PC-3 (cell line): ENCODE data around the gene SNED1. TPM values are rescaled to one million over a fixed set of nuclear protein-coding genes. Genes with fewer than 3 reads are reported as not detected.

Source experiments
- ATAC-seq: fragments of 200-7000 bp; cut with Tn5 transposase; 2 replicates; pipeline ENCODE4 v1.9.1; 2020; ENCODE audit warnings: mild to moderate bottlenecking, moderate library complexity
- BruUV-seq: library from RNA; stranded (reverse); fragments of 400-500 nt; replicated peaks from 2 replicates; lab custom pipeline; 2021; lab: Mats Ljungman, UMichigan
- CTCF ChIA-PET: fragments of 300-600 bp; sonication (Branson Sonifier 250); formaldehyde crosslinking; loops from one replicate; lab custom pipeline; 2022; ENCODE audit warnings: antibody characterized with exemption; lab: Charles Lee
- POLR2A ChIA-PET: fragments of 300-600 bp; sonication (Branson Sonifier 250); formaldehyde crosslinking; loops from one replicate; lab custom pipeline; 2022; ENCODE audit warnings: antibody characterized with exemption; ENCODE audit not compliant: unreplicated experiment; lab: Charles Lee
- DNase-seq: peaks from one replicate; pipeline ENCODE4 v3.0.0-alpha.2; 2015
- H2AFZ ChIP-seq: fragments of 300-600 bp; sonication (generic); 2 replicates; pipeline ENCODE4 v1.6.0; 2016; ENCODE audit warnings: antibody characterized with exemption, low read length
- H3F3A ChIP-seq: fragments of 300-600 bp; sonication (generic); one replicate; pipeline ENCODE4 v1.6.0; 2017; ENCODE audit warnings: antibody characterized with exemption, low read length, control low read depth, mild to moderate bottlenecking; ENCODE audit not compliant: unreplicated experiment
- H3K27ac ChIP-seq: fragments of 300-600 bp; sonication (generic); 2 replicates; pipeline ENCODE4 v1.5.1; 2016; ENCODE audit warnings: mild to moderate bottlenecking, low read length
- H3K27me3 ChIP-seq: fragments of 300-600 bp; sonication (generic); 2 replicates; pipeline ENCODE4 v1.6.1; 2016; ENCODE audit warnings: low read length, mixed read lengths
- H3K36me3 ChIP-seq: fragments of 300-600 bp; sonication (generic); 2 replicates; pipeline ENCODE4 v1.6.1; 2016; ENCODE audit warnings: low read depth, mixed run types, low read length, mixed read lengths
- H3K4me1 ChIP-seq: fragments of 300-600 bp; sonication (generic); 2 replicates; pipeline ENCODE4 v1.5.1; 2016; ENCODE audit warnings: low read length; ENCODE audit not compliant: insufficient read depth
- H3K4me2 ChIP-seq: fragments of 300-600 bp; sonication (generic); 2 replicates; pipeline ENCODE4 v1.6.0; 2016; ENCODE audit warnings: low read length
- H3K4me3 ChIP-seq: fragments of 300-600 bp; sonication (generic); 2 replicates; pipeline ENCODE4 v1.5.1; 2016; ENCODE audit warnings: mild to moderate bottlenecking, low read length, mixed read lengths
- H3K79me2 ChIP-seq: fragments of 300-600 bp; sonication (generic); 2 replicates; pipeline ENCODE4 v1.6.1; 2017; ENCODE audit warnings: low read length, mixed read lengths
- H3K9ac ChIP-seq: fragments of 300-600 bp; sonication (generic); 2 replicates; pipeline ENCODE4 v1.6.0; 2016; ENCODE audit warnings: mild to moderate bottlenecking, low read length
- H3K9me2 ChIP-seq: fragments of 300-600 bp; sonication (generic); replicated peaks from 2 replicates; pipeline ENCODE4 v1.6.1; 2016; ENCODE audit warnings: mixed run types, low read length, mixed read lengths
- H3K9me3 ChIP-seq: fragments of 300-600 bp; sonication (generic); 2 replicates; pipeline ENCODE4 v1.6.1; 2016; ENCODE audit warnings: low read length, mixed read lengths
- H4K20me1 ChIP-seq: fragments of 300-600 bp; sonication (generic); 2 replicates; pipeline ENCODE4 v1.6.1; 2016; ENCODE audit warnings: low read length, mixed read lengths
- EZH2 ChIP-seq: fragments of 300-600 bp; sonication (generic); IDR thresholded peaks from one replicate; pipeline ENCODE4 v1.6.1; 2017; ENCODE audit warnings: antibody characterized with exemption, mild to moderate bottlenecking, low read length; ENCODE audit not compliant: unreplicated experiment
- EZH2phosphoT487 ChIP-seq: fragments of 300-600 bp; sonication (generic); IDR thresholded peaks from 2 replicates; pipeline ENCODE4 v1.6.1; 2018; ENCODE audit warnings: mild to moderate bottlenecking, antibody characterized with exemption, low read length, borderline replicate concordance
- intact Hi-C: fragments of 100-400 bp; cut with micrococcal nuclease; formaldehyde crosslinking; loops from 2 replicates; pipeline ENCODE4 v1.9.0; 2023
- total RNA-seq: library from RNA; depleted of rRNA; stranded (reverse); fragments of >200 nt; gene quantifications from 2 replicates; pipeline ENCODE4 v1.2.3, GENCODE V29; 2014
- TF ChIP-seq, protein P1 (sequence below): fragments of 300-600 bp; sonication (generic); conservative IDR thresholded peaks from 2 replicates; pipeline ENCODE4 v1.5.1; 2017; ENCODE audit warnings: antibody characterized with exemption, low read depth, mild to moderate bottlenecking, low read length

Gene SNED1
- total RNA-seq, 1 experiment from 2014 or later = 0.66 TPM

DNA sequence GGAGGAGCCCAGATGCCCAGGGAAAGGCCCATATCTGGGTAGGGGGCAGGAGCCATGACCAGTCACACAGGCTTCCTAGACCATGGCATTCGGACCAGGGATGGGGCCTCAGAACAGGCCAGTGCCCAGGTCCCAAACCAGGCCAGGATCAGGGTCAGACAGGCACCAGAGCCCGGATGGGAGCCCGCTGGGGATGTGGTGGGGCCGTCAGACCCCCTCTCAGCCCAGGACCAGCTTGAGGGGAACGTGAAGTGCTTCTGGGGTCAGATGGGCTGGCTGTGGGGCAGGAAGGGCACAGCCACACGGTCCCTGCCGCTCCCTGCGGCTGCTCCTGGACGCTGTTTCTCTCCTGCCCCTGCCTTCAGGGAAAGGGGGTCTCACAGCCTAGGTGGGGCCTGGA lies 39.1 kb downstream of the SNED1 start:
- Histone ChIP-seq H3K79me2 (no peaks in the 10 kb centered on the region), H3K27ac (no peak overlapping the region), H4K20me1 (no peaks in the 10 kb centered on the region), H2AFZ (no peak overlapping the region), H3K4me3 (no peak overlapping the region), H3K36me3 (no peaks in the 10 kb centered on the region), H3K4me1 (peaks cover 9% of the 10 kb centered on the region; the same call in 1 of the 2 replicates), H3K4me2 (no peak overlapping the region), H3F3A (no peaks in the 10 kb centered on the region), H3K9me3 (no peaks in the 10 kb centered on the region), H3K27me3 (no peaks in the 10 kb centered on the region), H3K9ac (no peak overlapping the region), H3K9me2 (no peaks in the 10 kb centered on the region)
- CTCF ChIA-PET = no interaction called here
- ATAC-seq = no peak
- no peak for DNase-seq
- intact Hi-C loops = no loop called here
- TF ChIP-seq, protein P1, sequence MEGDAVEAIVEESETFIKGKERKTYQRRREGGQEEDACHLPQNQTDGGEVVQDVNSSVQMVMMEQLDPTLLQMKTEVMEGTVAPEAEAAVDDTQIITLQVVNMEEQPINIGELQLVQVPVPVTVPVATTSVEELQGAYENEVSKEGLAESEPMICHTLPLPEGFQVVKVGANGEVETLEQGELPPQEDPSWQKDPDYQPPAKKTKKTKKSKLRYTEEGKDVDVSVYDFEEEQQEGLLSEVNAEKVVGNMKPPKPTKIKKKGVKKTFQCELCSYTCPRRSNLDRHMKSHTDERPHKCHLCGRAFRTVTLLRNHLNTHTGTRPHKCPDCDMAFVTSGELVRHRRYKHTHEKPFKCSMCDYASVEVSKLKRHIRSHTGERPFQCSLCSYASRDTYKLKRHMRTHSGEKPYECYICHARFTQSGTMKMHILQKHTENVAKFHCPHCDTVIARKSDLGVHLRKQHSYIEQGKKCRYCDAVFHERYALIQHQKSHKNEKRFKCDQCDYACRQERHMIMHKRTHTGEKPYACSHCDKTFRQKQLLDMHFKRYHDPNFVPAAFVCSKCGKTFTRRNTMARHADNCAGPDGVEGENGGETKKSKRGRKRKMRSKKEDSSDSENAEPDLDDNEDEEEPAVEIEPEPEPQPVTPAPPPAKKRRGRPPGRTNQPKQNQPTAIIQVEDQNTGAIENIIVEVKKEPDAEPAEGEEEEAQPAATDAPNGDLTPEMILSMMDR = no peak
- no peak for TF ChIP-seq EZH2phosphoT487
- no peak for TF ChIP-seq EZH2
- BruUV-seq = no TSS peak
- POLR2A ChIA-PET = no interaction called here

DNA sequence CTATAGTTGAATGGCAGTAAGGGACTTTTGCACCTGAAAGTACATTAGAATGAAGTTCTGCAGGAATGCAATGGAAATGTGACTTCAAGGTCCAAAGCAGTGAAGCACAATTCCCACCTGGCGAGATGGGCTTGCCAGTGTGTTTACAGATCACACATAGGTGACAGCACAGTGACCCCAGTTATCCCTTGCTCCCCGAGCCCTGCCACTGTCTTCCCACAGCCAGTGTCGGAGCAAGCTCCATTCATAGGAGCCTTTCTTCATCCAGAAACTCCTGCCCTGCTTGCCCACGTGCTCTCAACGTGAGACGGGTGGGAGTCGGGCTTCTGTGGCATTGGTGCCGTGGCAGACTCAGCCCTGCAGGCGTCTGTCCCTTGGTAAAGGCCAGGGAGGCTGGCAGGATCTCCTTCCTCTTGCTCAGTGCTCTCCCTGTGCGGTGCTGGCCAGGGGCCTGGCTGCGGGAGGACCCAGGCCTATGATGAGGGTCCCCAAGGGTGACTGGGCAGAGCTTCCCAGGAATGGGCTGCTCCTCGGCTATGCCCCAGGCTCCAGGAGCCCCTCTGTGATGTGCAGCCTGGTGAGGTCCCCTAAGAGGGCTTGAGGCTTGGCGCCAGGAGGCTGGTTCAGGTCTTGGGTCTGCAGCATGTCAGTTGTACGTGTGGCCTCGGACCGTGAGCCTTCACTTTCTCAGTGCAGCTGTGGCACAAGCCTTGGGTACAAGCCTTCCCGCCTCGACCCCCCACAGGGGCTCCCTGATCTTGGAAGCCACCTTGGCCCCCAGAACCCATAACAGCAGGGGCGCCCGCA lies 40.2 kb downstream of the SNED1 start:
- Histone ChIP-seq H3K36me3 (no peaks in the 10 kb centered on the region), H3F3A (no peaks in the 10 kb centered on the region), H3K4me3 (no peak overlapping the region), H4K20me1 (no peaks in the 10 kb centered on the region), H2AFZ (no peak overlapping the region), H3K9ac (no peak overlapping the region), H3K79me2 (no peaks in the 10 kb centered on the region), H3K27me3 (no peaks in the 10 kb centered on the region), H3K27ac (no peak overlapping the region), H3K4me2 (no peak overlapping the region), H3K9me3 (no peaks in the 10 kb centered on the region), H3K9me2 (no peaks in the 10 kb centered on the region), H3K4me1 (peaks cover 9% of the 10 kb centered on the region; the same call in 1 of the 2 replicates)
- DNase-seq (no peak), ATAC-seq (no peak)
- TF ChIP-seq EZH2phosphoT487 (no peak), EZH2 (no peak)
- TF ChIP-seq, protein P1 = no peak
- ChIA-PET CTCF (no interaction called here), POLR2A (no interaction called here)
- intact Hi-C loops = no loop called here
- no TSS peak for BruUV-seq

DNA sequence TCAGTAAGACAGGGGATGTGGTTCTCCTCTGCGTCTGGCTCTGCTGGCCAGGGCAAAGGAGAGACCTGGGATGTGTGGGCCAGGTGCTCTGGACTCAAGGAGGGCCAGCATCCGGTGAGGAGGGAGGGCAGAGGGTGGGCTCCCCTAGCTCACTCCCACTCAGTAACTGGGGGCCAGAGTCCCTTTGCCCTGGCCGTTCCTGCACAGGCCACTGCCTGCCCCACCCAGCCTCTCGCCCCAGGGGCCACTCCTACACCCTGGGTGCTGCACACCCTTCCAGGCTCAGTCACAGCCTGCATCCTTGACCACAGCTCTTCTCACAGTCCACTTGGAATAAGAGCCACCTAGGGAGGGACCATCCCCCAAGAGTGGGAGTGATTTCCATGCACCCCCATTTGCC lies 41.0 kb downstream of the SNED1 start:
- ChIA-PET CTCF (no interaction called here), POLR2A (no interaction called here)
- Histone ChIP-seq H3K79me2 (no peaks in the 10 kb centered on the region), H4K20me1 (no peaks in the 10 kb centered on the region), H2AFZ (no peak overlapping the region), H3K4me3 (no peak overlapping the region), H3K36me3 (no peaks in the 10 kb centered on the region), H3K9me3 (no peaks in the 10 kb centered on the region), H3K9ac (no peak overlapping the region), H3K4me1 (peaks cover 9% of the 10 kb centered on the region; the same call in 1 of the 2 replicates), H3K27me3 (no peaks in the 10 kb centered on the region), H3K27ac (no peak overlapping the region), H3K9me2 (no peaks in the 10 kb centered on the region), H3F3A (no peaks in the 10 kb centered on the region), H3K4me2 (no peak overlapping the region)
- TF ChIP-seq, protein P1 = no peak
- no peak for TF ChIP-seq EZH2phosphoT487
- no peak for TF ChIP-seq EZH2
- no peak for ATAC-seq
- no peak for DNase-seq
- intact Hi-C loops = no loop called here
- BruUV-seq = no TSS peak
